SJCRH30 (cell line): Measurements from ENCODE around the gene LAMA1. TPM values are rescaled to one million over a fixed set of nuclear protein-coding genes. Genes with fewer than 3 reads are reported as not detected.

Experiments
- DNase-seq, 2 experiments: peaks; one replicate each; pipeline ENCODE4 v3.0.0-alpha.2; 2015 to 2020
- H3K27ac ChIP-seq: fragments of 250-450 bp; sonication (Bioruptor Pico); 2 replicates; pipeline ENCODE4 v1.5.1; 2020; ENCODE audit warnings: mild to moderate bottlenecking, moderate library complexity
- H3K27me3 ChIP-seq: fragments of 250-450 bp; sonication (Bioruptor Pico); 2 replicates; pipeline ENCODE4 v1.5.1; 2020; ENCODE audit warnings: mild to moderate bottlenecking, moderate library complexity
- H3K36me3 ChIP-seq: fragments of 250-450 bp; sonication (Bioruptor Pico); 2 replicates; pipeline ENCODE4 v1.5.1; 2020; ENCODE audit warnings: mild to moderate bottlenecking, moderate library complexity
- H3K4me1 ChIP-seq: fragments of 250-450 bp; sonication (Bioruptor Pico); 2 replicates; pipeline ENCODE4 v1.5.1; 2020; ENCODE audit warnings: mild to moderate bottlenecking, moderate library complexity
- H3K4me3 ChIP-seq: fragments of 250-450 bp; sonication (Bioruptor Pico); 2 replicates; pipeline ENCODE4 v1.5.1; 2020; ENCODE audit warnings: mild to moderate bottlenecking, moderate library complexity
- H3K9me3 ChIP-seq: fragments of 250-450 bp; sonication (Bioruptor Pico); replicated peaks from 2 replicates; pipeline ENCODE4 v1.5.1; 2020; ENCODE audit warnings: mild to moderate bottlenecking, moderate library complexity
- total RNA-seq: library from RNA; depleted of rRNA; stranded (reverse); fragments of >200 nt; shearing (Covaris generic); gene quantifications from 2 replicates; pipeline ENCODE4 v1.2.3, GENCODE V29; 2014; rRNA removed

LAMA1 gene
- total RNA-seq, 1 experiment from 2014 or later = 12.0 TPM

DNA sequence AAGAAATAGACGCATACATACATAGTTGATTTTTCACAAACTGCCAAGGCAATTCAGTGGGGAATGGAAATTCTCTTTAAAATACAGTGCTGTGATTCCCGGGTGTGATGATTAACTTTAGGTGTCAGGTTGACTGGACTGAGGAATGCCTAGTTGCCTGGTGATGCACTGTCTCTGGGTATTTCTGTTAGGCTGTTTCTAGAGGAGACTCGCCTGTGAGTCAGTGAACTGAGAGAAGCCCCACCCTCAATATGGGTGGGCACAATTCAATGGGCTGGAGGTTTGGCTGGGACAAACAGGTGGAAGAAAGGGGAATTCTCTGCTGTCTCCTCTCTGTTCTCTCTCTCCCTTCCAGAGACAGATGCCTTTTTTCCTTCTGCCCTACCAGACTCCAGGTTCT, 200.5 kb downstream of the LAMA1 start:
- Histone ChIP-seq H3K27me3 (no peaks in the 10 kb centered on the region), H3K36me3 (no peaks in the 10 kb centered on the region), H3K9me3 (no peaks in the 10 kb centered on the region), H3K4me1 (no peaks in the 10 kb centered on the region), H3K27ac (no peak overlapping the region), H3K4me3 (no peak overlapping the region)
- DNase-seq = no peak

GRCh38 chr18:6901286-6901926, 216.2 kb downstream of the LAMA1 start:
- Histone ChIP-seq H3K36me3 (no peaks in the 10 kb centered on the region), H3K27me3 (no peaks in the 10 kb centered on the region), H3K9me3 (no peaks in the 10 kb centered on the region), H3K4me3 (no peak overlapping the region), H3K27ac (no peak overlapping the region), H3K4me1 (no peaks in the 10 kb centered on the region)
- DNase-seq = no peak

GRCh38 chr18:6891788-6892187, 225.8 kb downstream of the LAMA1 start:
- Histone ChIP-seq H3K27ac (no peak overlapping the region), H3K4me1 (no peaks in the 10 kb centered on the region), H3K27me3 (no peaks in the 10 kb centered on the region), H3K9me3 (no peaks in the 10 kb centered on the region), H3K4me3 (no peak overlapping the region), H3K36me3 (no peaks in the 10 kb centered on the region)
- DNase-seq = no peak

Other genes starting within 250 kb of the LAMA1 start
- gene LRRC30, start 113.3 kb upstream of the LAMA1 start, total RNA-seq = not detected in 2 replicates